Measurements from ENCODE around the gene AFDN.

AFDN gene

GRCh38 chr6:167879612-167880011 is 52.9 kb downstream of the AFDN start:
- DNase-seq: no peak

GRCh38 chr6:167881327-167881726 is 54.6 kb downstream of the AFDN start:
- DNase-seq: no peak

- DNase-seq: no peak
Observed at GRCh38 chr6:167882244-167882643, 55.5 kb downstream of the AFDN start.

GRCh38 chr6:167888098-167888497 is 61.4 kb downstream of the AFDN start:
- DNase-seq: no peak

- DNase-seq: no peak
Observed at GRCh38 chr6:167892835-167893815, 66.4 kb downstream of the AFDN start.

- DNase-seq: no peak
Observed at GRCh38 chr6:167894965-167895364, 68.3 kb downstream of the AFDN start.

- DNase-seq: no peak
Observed at GRCh38 chr6:167896648-167897047, 69.9 kb downstream of the AFDN start.

GRCh38 chr6:167898673-167899311 is 72.1 kb downstream of the AFDN start:
- no peak for DNase-seq

GRCh38 chr6:167904791-167905190 is 78.1 kb downstream of the AFDN start:
- DNase-seq: no peak

GRCh38 chr6:167906899-167907298 is 80.2 kb downstream of the AFDN start:
- DNase-seq: no peak

GRCh38 chr6:167907837-167908681 is 81.3 kb downstream of the AFDN start:
- no peak for DNase-seq

- no peak for DNase-seq
Observed at GRCh38 chr6:167910007-167910406, 83.3 kb downstream of the AFDN start.

GRCh38 chr6:167910652-167911051 is 83.9 kb downstream of the AFDN start:
- no peak for DNase-seq

GRCh38 chr6:167912494-167912893 is 85.8 kb downstream of the AFDN start:
- DNase-seq: no peak

- no peak for DNase-seq
Observed at GRCh38 chr6:167913699-167914098, 87.0 kb downstream of the AFDN start.

GRCh38 chr6:167915139-167915538 is 88.4 kb downstream of the AFDN start:
- DNase-seq: no peak

- DNase-seq: no peak
Observed at GRCh38 chr6:167917551-167918154, 90.9 kb downstream of the AFDN start.

GRCh38 chr6:167918548-167919278 is 92.0 kb downstream of the AFDN start:
- DNase-seq: no peak

- DNase-seq: no peak
Observed at GRCh38 chr6:167919349-167919748, 92.6 kb downstream of the AFDN start.

- no peak for DNase-seq
Observed at GRCh38 chr6:167920165-167920564, 93.5 kb downstream of the AFDN start.

- DNase-seq: no peak
Observed at GRCh38 chr6:167921831-167922230, 95.1 kb downstream of the AFDN start.

GRCh38 chr6:167925026-167925425 is 98.3 kb downstream of the AFDN start:
- no peak for DNase-seq

All from stimulated activated CD4-positive, alpha-beta T cell treated with anti-CD3 and anti-CD28 coated beads, Interleukin-15, amount 100 ng/mL, for 24 hours (primary cell).